Immature natural killer cell (primary cell): Measurements from ENCODE around the gene TNKS1BP1. TPM values are rescaled to one million over a fixed set of nuclear protein-coding genes. Genes with fewer than 3 reads are reported as not detected.

Experiments used
- DNase-seq, 3 donors: peaks; one replicate each; pipeline ENCODE4 v3.0.0; 2022; ENCODE audit warnings: mixed read lengths in 1 of 3
- H3K27ac Mint-ChIP-seq, 6 donors: one replicate each; pipeline ENCODE4 v1.8.0; 2020; ENCODE audit warnings: mixed read lengths in 6 of 6, mild to moderate bottlenecking in 5 of 6, inconsistent platforms in 4 of 6, moderate library complexity in 3 of 6
- H3K27me3 Mint-ChIP-seq, 3 donors: one replicate each; pipeline ENCODE4 v1.8.0; 2020 to 2021; ENCODE audit warnings: low read depth in 3 of 3, mild to moderate bottlenecking in 3 of 3, mixed read lengths in 3 of 3, moderate library complexity in 3 of 3, inconsistent platforms in 1 of 3
- H3K36me3 Mint-ChIP-seq, 3 donors: one replicate each; pipeline ENCODE4 v1.8.0; 2020; ENCODE audit warnings: mixed read lengths in 3 of 3, inconsistent platforms in 2 of 3, mild to moderate bottlenecking in 2 of 3
- H3K4me1 Mint-ChIP-seq, 2 donors: one replicate each; pipeline ENCODE4 v1.8.0; 2020; ENCODE audit warnings: inconsistent platforms in 2 of 2, mild to moderate bottlenecking in 2 of 2, mixed read lengths in 2 of 2, moderate library complexity in 1 of 2
- H3K4me3 Mint-ChIP-seq, 5 donors: one replicate each; pipeline ENCODE4 v1.8.0; 2020; ENCODE audit warnings: mild to moderate bottlenecking in 5 of 5, mixed read lengths in 5 of 5, inconsistent platforms in 3 of 5, moderate library complexity in 3 of 5
- H3K9me3 Mint-ChIP-seq, 6 donors: one replicate each; pipeline ENCODE4 v1.8.0; 2020; ENCODE audit warnings: mild to moderate bottlenecking in 6 of 6, mixed read lengths in 6 of 6, inconsistent platforms in 4 of 6, moderate library complexity in 3 of 6
- polyA plus RNA-seq, 3 donors: library from polyadenylated mRNA; unstranded; fragments of 300-500 nt; fragmentation: Illumina TruSeq; gene quantifications; one replicate each; pipeline ENCODE4 v1.2.3, GENCODE V29; 2021

TNKS1BP1 gene
- polyA plus RNA-seq, 3 donors from 2014 or later = 1.0 to 1.7 (median 1.6) TPM

- no peak for DNase-seq
- no peaks in the 10 kb centered on the region for H3K9me3 Mint-ChIP-seq
Observed at GRCh38 chr11:57251491-57252104, 73.2 kb downstream of the TNKS1BP1 start.

DNA sequence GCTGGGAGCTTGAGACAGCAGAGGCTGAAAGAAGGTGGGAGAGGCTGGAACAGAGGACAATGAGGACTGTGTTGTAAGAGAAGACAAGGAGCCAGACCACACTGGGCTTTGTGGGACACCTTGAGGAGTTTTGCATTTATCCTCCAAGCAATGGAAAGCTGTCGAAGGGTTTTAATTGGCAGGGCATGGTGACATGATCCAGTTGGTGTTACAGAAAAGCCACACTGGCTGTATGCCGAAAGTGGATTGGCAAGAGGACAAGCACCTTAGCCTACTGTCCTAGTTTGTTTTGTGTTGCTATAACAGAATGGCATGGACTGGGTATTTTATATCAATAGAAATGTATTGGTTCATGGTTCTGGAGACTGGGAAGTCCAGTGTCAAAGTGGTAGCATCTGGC, 73.7 kb downstream of the TNKS1BP1 start:
- DNase-seq = no peak
- no peaks in the 10 kb centered on the region for H3K36me3 Mint-ChIP-seq
- no peaks in the 10 kb centered on the region for H3K4me1 Mint-ChIP-seq
- no peak overlapping the region for H3K27ac Mint-ChIP-seq
- H3K9me3 Mint-ChIP-seq = no peaks in the 10 kb centered on the region
- peaks cover 1 to 19% (median 4%) of the 10 kb centered on the region in 3 donors for H3K27me3 Mint-ChIP-seq
- no peak overlapping the region for H3K4me3 Mint-ChIP-seq

More at GRCh38 chr11:57251491-57252104, 73.2 kb downstream of the TNKS1BP1 start:
- H3K27me3 Mint-ChIP-seq = peaks cover 1 to 19% (median 4%) of the 10 kb centered on the region in 3 donors
- H3K4me1 Mint-ChIP-seq = no peaks in the 10 kb centered on the region
- H3K4me3 Mint-ChIP-seq = no peak overlapping the region
- no peaks in the 10 kb centered on the region for H3K36me3 Mint-ChIP-seq
- no peak overlapping the region for H3K27ac Mint-ChIP-seq

Other genes starting within 250 kb of the TNKS1BP1 start
- not detected for gene LRRC55, start 143.0 kb downstream of the TNKS1BP1 start, polyA plus RNA-seq
- gene APLNR, start 87.7 kb downstream of the TNKS1BP1 start, polyA plus RNA-seq = under 1 TPM in 1 of 3 donors, not detected in 2; 0.28 TPM
- gene SSRP1, start 10.9 kb upstream of the TNKS1BP1 start, polyA plus RNA-seq = 10 to 100 TPM; 24.6 to 41.6 (median 25.6) TPM
- gene P2RX3, start 13.4 kb upstream of the TNKS1BP1 start, polyA plus RNA-seq = not detected
- not detected for gene PRG3, start 56.2 kb upstream of the TNKS1BP1 start, polyA plus RNA-seq
- gene PRG2, start 65.7 kb upstream of the TNKS1BP1 start, polyA plus RNA-seq = under 1 TPM in 1 of 3 donors, not detected in 2; 0.19 TPM
- gene SLC43A3, start 102.2 kb upstream of the TNKS1BP1 start, polyA plus RNA-seq = 10 to 100 TPM; 11.4 to 17.1 (median 12.4) TPM
- under 1 TPM; 0.38 to 0.71 (median 0.68) TPM for gene RTN4RL2, start 135.6 kb upstream of the TNKS1BP1 start, polyA plus RNA-seq
- gene SLC43A1, start 190.8 kb upstream of the TNKS1BP1 start, polyA plus RNA-seq = 10 to 100 TPM; 15.8 to 20.3 (median 17.5) TPM
- gene TIMM10, start 205.8 kb upstream of the TNKS1BP1 start, polyA plus RNA-seq = 100 to 1,000 TPM in 1 of 3 donors, 10 to 100 TPM in 2; 52.9 to 101 (median 55.7) TPM
- under 1 TPM in 2 of 3 donors, not detected in 1; 0.12 to 0.47 TPM for gene SMTNL1, start 212.6 kb upstream of the TNKS1BP1 start, polyA plus RNA-seq
- gene UBE2L6, start 242.7 kb upstream of the TNKS1BP1 start, polyA plus RNA-seq = 100 to 1,000 TPM; 310 to 706 (median 354) TPM